ENCODE data around the gene SPIB.
A peak's percentile ranks its signal among the peaks of the same experiment; 100 is the strongest.
"Not testable (repeated sequence)": the region's sequence is repeated elsewhere in the genome, so short reads cannot be mapped to it uniquely, and the experiment has no call there.

The SPIB gene

DNA sequence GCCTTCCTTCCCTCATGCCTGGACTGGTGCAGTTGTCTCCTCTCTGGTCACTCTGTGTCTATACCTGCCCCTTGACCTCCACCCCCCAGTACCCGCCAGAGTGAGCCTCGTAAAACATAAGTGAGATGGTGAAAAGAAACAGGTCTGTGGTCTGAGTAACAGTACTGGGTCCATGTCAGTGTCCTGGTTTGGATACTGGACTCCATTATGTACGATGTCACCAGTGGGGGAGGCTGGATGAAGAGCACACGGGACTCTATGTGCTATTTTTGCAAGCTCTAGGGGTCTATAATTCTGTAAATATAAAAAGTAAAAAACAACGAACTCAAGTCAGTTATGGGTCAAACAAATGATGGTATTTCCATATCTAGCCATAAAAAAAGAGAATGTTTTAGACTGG lies 28.3 kb downstream of the SPIB start:
- ATAC-seq, result no peak

DNA sequence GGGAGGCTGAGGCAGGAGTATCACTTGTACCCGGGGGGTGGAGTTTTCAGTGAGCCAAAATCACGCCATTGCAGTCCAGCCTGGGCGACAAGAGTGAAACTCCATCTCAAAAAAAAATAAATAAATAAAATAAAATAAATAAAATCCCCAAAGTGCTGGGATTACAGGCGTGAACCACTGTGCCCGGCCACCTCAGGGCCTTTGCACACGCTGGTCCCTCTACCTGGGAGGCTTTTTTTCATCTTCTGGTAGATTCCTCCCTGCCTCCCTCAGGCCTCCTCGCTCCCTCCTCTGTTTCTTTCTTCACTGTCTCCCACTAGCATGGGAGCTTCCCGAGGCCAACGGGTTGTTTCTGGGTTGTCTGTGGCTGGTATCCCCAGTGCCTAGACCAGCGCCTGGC lies 29.0 kb downstream of the SPIB start:
- ATAC-seq, result no peak

DNA sequence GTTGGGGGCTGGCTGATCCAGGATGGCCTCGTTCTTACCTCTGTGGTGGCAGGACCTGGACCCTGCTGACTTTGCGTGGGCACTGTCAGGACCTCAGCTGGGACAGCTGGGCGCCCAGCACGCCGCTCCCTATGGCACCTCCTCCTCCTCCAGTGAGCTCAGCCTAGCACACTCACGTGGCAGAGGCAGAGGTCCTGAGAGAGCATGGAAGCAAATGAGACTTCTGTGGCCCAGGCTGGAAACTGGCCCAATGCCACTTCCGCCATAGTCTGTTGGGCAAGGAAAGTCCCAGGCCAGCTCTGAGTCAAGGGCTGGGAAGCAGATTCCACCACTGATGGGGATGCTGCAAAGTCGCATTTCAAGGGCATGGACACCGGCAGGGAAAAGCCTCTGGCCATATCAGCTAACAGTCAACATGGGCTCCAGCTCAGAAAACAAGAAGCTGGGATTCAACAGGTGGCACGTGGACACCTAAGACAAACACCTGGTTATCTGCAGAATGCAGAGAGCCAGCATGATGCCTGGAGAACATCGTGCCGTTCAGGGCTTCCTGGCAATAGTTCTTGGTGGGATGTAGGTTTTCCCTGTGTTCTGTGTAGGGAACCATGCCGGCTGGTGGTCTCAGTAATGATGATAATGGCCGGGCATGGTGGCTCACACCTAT lies 30.6 kb downstream of the SPIB start:
- ATAC-seq, result no peak

- no peak for ATAC-seq
Measured at GRCh38 chr19:50450369-50451222, 31.9 kb downstream of the SPIB start.

GRCh38 chr19:50451223-50451534 lies 32.4 kb downstream of the SPIB start:
- no peak for ATAC-seq

DNA sequence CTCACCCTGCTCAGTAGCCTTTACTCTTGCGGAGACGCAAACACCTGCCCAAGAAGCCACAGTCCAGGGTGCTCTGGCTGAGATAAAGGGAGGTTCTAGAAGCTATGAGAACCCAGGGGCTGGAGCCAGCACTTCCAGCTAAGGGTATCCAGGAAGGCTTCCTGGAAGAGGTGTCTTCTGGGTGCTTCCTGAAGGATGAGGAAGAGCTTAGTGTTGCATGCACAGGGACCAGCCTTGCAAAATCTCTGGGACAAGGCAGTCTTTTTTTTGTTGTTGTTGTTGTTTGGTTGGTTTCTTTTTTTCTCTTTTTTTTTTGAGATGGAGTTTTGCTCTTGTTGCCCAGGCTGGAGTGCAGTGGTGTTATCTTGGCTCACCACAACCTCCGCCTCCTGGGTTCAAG lies 34.5 kb downstream of the SPIB start:
- no peak for ATAC-seq

DNA sequence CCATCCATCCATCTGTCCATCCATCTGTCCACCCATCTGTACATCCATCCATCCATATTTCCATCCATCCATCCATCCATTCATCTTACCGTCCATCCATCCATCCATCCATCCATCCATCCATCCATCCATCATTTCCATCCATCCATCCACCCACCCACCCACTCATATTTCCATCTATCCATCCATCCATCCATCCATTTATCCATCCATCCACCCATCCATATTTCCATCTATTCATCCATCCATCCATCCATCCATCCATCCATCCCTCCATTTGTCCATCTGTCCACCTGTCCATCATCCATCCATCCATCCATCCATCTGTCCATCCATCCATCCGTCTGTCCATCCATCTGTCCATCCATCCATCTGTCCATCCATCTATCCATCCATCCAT lies 37.3 kb downstream of the SPIB start:
- no peak for ATAC-seq

GRCh38 chr19:50457300-50457699 lies 38.6 kb downstream of the SPIB start:
- ATAC-seq, result no peak

DNA sequence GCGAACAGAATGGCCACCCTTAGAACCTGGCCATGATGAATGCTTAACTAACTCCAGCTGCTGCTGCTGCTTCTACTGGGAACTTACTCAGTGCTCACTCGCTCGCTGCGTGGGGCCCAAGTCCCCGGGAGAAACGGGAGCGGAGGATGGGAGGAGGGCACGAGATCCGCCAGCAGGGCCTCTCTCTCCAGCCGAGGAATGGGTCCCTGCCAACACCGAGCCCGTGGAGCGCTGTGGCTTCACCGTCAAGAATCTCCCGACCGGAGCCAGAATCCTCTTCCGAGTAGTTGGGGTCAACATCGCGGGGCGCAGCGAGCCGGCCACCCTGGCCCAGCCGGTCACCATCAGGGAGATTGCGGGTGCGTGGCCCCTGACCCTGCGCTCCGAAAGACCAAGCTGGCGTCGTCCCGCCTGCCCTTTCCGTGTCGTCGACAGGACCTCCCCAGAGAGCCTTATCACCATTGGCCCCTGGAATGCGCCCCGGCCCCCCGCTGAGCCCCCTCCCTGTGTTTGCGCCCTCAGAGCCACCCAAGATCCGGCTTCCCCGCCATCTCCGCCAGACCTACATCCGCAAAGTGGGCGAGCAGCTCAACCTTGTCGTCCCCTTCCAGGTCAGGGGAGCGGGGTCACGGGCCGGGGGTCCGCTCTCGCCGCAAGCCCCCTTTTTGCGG lies 39.8 kb downstream of the SPIB start:
- no peak for ATAC-seq

- ATAC-seq, result no peak
Measured at GRCh38 chr19:50459067-50459456, 40.3 kb downstream of the SPIB start.

DNA sequence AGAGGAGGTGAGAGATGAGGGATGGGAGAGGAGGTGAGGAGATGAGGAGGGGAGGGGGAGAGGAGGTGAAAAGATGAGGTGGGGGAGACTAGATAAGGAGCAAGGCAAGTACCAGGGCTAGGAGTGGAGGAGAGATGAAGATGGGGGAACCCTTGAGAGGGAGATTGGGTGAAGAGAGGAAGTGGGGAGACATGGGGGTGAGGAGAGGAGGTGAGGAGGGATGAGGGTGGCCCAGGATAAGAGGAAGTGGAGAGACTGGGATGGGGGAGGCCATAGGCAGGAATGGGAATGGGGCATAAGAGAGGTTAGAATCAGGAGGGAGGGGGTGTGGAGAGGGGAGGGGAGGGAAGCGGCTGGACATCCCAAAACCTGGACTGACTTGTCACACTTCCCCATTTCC lies 40.9 kb downstream of the SPIB start:
- no peak for ATAC-seq

- ATAC-seq, result peak; percentile 75 to 83
Measured at GRCh38 chr19:50460161-50460765, 41.5 kb downstream of the SPIB start.

GRCh38 chr19:50461066-50461875 lies 42.5 kb downstream of the SPIB start:
- ATAC-seq, result peak; percentile 45 to 49

- no peak for ATAC-seq
Measured at GRCh38 chr19:50462970-50463369, 44.2 kb downstream of the SPIB start.

- no peak for ATAC-seq
Measured at GRCh38 chr19:50464348-50464747, 45.6 kb downstream of the SPIB start.

GRCh38 chr19:50465000-50465399 lies 46.3 kb downstream of the SPIB start:
- no peak for ATAC-seq

GRCh38 chr19:50465986-50466705 lies 47.4 kb downstream of the SPIB start:
- no peak for ATAC-seq

DNA sequence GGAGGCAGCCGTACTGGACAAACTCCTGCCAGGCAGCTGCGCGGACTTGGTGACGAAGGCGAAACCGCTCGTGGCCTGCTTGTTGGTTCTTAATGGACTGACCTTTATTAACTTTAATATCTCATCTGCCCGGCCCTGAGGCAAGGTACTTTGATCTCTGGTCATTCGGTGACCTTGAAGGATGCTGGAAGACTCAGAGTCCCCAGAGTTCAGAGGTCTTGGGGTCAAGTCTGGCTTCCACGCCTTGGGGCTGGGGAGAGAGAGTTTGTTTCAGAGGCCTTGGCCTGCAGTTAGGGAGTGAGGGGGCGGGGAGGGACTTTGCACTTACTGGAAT lies 47.9 kb downstream of the SPIB start:
- ATAC-seq, result no peak

GRCh38 chr19:50467566-50467965 lies 48.8 kb downstream of the SPIB start:
- ATAC-seq, result no peak

DNA sequence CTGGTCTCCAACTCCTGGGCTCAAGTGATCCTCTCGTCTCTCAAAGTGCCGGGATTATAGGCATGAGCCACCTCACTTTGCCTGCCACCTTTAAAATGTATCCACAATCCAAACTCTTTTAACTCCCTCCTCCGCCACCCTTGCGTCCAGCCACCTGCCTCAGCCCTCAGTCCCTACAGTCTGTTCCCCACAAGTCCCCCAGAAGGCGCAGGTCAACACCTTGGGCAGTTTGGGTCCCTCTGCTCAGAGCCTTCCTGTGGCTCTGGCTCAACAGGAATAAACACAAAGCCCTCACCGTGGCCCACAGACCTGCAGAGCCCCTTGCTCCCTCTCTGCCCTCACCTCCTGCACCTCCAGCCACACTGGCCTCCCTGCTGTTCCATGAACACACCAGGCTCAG lies 50.1 kb downstream of the SPIB start:
- no peak for ATAC-seq

DNA sequence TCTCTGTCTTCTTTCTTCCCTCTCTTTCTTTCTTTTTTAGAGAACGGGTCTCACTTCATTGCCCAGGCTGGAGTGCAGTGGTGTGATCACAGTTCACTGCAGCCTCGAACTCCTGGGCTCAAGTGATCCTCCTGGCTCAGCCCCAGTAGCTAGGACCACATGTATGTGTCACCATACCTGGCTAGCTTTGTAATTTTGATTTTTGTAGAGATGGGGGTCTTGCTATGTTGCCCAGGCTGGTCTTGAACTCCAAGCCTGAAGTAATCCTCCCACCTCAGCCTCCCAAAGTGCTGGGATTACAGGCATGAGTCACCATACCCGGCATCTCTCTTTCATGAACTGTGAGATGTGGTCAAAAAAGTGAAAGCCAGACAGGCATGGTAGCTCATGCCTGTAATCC lies 54.6 kb downstream of the SPIB start:
- ATAC-seq, result not testable (repeated sequence)

GRCh38 chr19:50475101-50475568 lies 56.4 kb downstream of the SPIB start:
- no peak for ATAC-seq
